GM23338 (cell line): Measurements from ENCODE around the gene CYB5B. TPM values are rescaled to one million over a fixed set of nuclear protein-coding genes. Genes with fewer than 3 reads are reported as not detected.

Experiments
- ATAC-seq: fragments of 200-7000 bp; cut with Tn5 transposase; 3 replicates; pipeline ENCODE4 v1.9.1; 2020
- DNase-seq: peaks from one replicate; pipeline ENCODE4 v3.0.0-alpha.2; 2015; ENCODE audit warnings: low spot score
- H2AFZ ChIP-seq: fragments of 200-600 bp; sonication (generic); 2 replicates; pipeline ENCODE4 v1.8.0; 2016; ENCODE audit warnings: antibody characterized with exemption, mild to moderate bottlenecking, moderate library complexity
- H3F3A ChIP-seq: fragments of 200-600 bp; sonication (generic); replicated peaks from 2 replicates; pipeline ENCODE4 v1.8.0; 2017; ENCODE audit warnings: antibody characterized with exemption, mixed run types, low read depth
- H3K27ac ChIP-seq: fragments of 200-600 bp; sonication (generic); 2 replicates; pipeline ENCODE4 v1.6.1; 2016; ENCODE audit warnings: low read depth
- H3K27me3 ChIP-seq: fragments of 200-600 bp; sonication (generic); 2 replicates; pipeline ENCODE4 v1.8.0; 2016; ENCODE audit warnings: mild to moderate bottlenecking, mixed run types, moderate library complexity; ENCODE audit not compliant: insufficient read depth
- H3K36me3 ChIP-seq: fragments of 200-600 bp; sonication (generic); 2 replicates; pipeline ENCODE4 v1.8.0; 2016; ENCODE audit warnings: mild to moderate bottlenecking; ENCODE audit not compliant: insufficient read depth
- H3K4me1 ChIP-seq: fragments of 200-600 bp; sonication (generic); 2 replicates; pipeline ENCODE4 v1.8.0; 2016; ENCODE audit warnings: mild to moderate bottlenecking, moderate library complexity; ENCODE audit not compliant: insufficient read depth
- H3K4me2 ChIP-seq: fragments of 200-600 bp; sonication (generic); 2 replicates; pipeline ENCODE4 v1.7.1; 2017; ENCODE audit warnings: mixed run types
- H3K4me3 ChIP-seq: fragments of 200-600 bp; sonication (generic); 2 replicates; pipeline ENCODE4 v1.6.1; 2016; ENCODE audit warnings: mixed run types
- H3K79me2 ChIP-seq: fragments of 200-600 bp; sonication (generic); replicated peaks from 2 replicates; pipeline ENCODE4 v1.8.0; 2017; ENCODE audit warnings: mild to moderate bottlenecking; ENCODE audit not compliant: insufficient read depth
- H3K9me2 ChIP-seq: fragments of 200-600 bp; sonication (generic); 2 replicates; pipeline ENCODE4 v1.8.0; 2017; ENCODE audit not compliant: insufficient read depth
- H4K20me1 ChIP-seq: fragments of 200-600 bp; sonication (generic); replicated peaks from 2 replicates; pipeline ENCODE4 v1.8.0; 2017; ENCODE audit warnings: mild to moderate bottlenecking; ENCODE audit not compliant: insufficient read depth
- H3K27ac Mint-ChIP-seq: 2 replicates; pipeline ENCODE4 v1.8.0; 2020; ENCODE audit warnings: inconsistent platforms, mild to moderate bottlenecking, moderate library complexity, mixed read lengths
- H3K27me3 Mint-ChIP-seq: 3 replicates; pipeline ENCODE4 v1.8.0; 2022; ENCODE audit warnings: low read depth, mild to moderate bottlenecking, moderate library complexity, mixed read lengths, inconsistent platforms; ENCODE audit not compliant: insufficient read depth, poor library complexity
- H3K36me3 Mint-ChIP-seq: 3 replicates; pipeline ENCODE4 v1.8.0; 2021; ENCODE audit warnings: low read depth, mild to moderate bottlenecking, inconsistent platforms, moderate library complexity, mixed read lengths
- H3K4me1 Mint-ChIP-seq: 3 replicates; pipeline ENCODE4 v1.8.0; 2020; ENCODE audit warnings: mild to moderate bottlenecking, inconsistent platforms, mixed read lengths
- H3K4me3 Mint-ChIP-seq: 3 replicates; pipeline ENCODE4 v1.8.0; 2021; ENCODE audit warnings: moderate library complexity, mild to moderate bottlenecking, inconsistent platforms, mixed read lengths
- H3K9me3 Mint-ChIP-seq: 3 replicates; pipeline ENCODE4 v1.8.0; 2020; ENCODE audit warnings: moderate library complexity, mild to moderate bottlenecking, inconsistent platforms, mixed read lengths
- CREB1 ChIP-seq: fragments of 250-450 bp; sonication (Bioruptor Pico); IDR thresholded peaks from 2 replicates; pipeline ENCODE4 v1.5.0; 2020; ENCODE audit warnings: low read depth, mild to moderate bottlenecking, moderate library complexity
- EZH2 ChIP-seq: fragments of 200-600 bp; sonication (generic); IDR thresholded peaks from one replicate; pipeline ENCODE4 v1.8.0; 2017; ENCODE audit warnings: antibody characterized with exemption, mild to moderate bottlenecking, low read depth; ENCODE audit not compliant: unreplicated experiment
- NANOG ChIP-seq: IDR thresholded peaks from 2 replicates; pipeline ENCODE4 v1.6.1; 2016; ENCODE audit warnings: antibody characterized with exemption, borderline replicate concordance
- POLR2AphosphoS5 ChIP-seq: IDR thresholded peaks from 2 replicates; pipeline ENCODE4 v1.6.1; 2016; ENCODE audit warnings: antibody characterized with exemption, low read depth
- STAT1 ChIP-seq: IDR thresholded peaks from one replicate; pipeline ENCODE4 v1.6.1; 2016; ENCODE audit warnings: antibody characterized with exemption; ENCODE audit not compliant: unreplicated experiment
- ZNF114 ChIP-seq: fragments of 250-450 bp; sonication (Bioruptor Pico); IDR thresholded peaks from 2 replicates; pipeline ENCODE4 v1.5.0; 2020; ENCODE audit warnings: mild to moderate bottlenecking, moderate library complexity
- ZNF462 ChIP-seq: fragments of 250-450 bp; sonication (Bioruptor Pico); IDR thresholded peaks from 2 replicates; pipeline ENCODE4 v1.5.0; 2020; ENCODE audit warnings: mild to moderate bottlenecking, moderate library complexity
- polyA plus RNA-seq: library from polyadenylated mRNA; unstranded; fragments of >200 nt; fragmentation: Nextera tagmentation; extraction: Ambion mirVana; gene quantifications from 2 replicates; pipeline ENCODE4 v1.2.1, GENCODE V29; 2016
- total RNA-seq: library from RNA; depleted of rRNA; stranded (reverse); fragments of >200 nt; shearing (Covaris generic); gene quantifications from 2 replicates; pipeline ENCODE4 v1.2.3, GENCODE V29; 2014
- TF ChIP-seq, protein P1 (sequence below), 2 experiments: fragments of 200-600 bp in 1 of 2; sonication (generic) in 1 of 2; conservative IDR thresholded peaks; 2 replicates each; pipeline versions ENCODE4 v1.5.1 to v1.6.1; 2016 to 2017; ENCODE audit warnings: antibody characterized with exemption in 2 of 2, low read depth in 2 of 2, mild to moderate bottlenecking in 2 of 2, moderate library complexity in 1 of 2
- TF ChIP-seq, protein P2 (sequence below): IDR thresholded peaks from one replicate; pipeline ENCODE4 v1.6.1; 2018; ENCODE audit warnings: antibody characterized with exemption; ENCODE audit not compliant: unreplicated experiment

CYB5B gene
- total and polyA plus RNA-seq, 2 experiments from 2014 or later: 72.0 to 110 TPM

GRCh38 chr16:69431948-69432468, 7.6 kb downstream of the CYB5B start (continued):
- TF ChIP-seq, protein P1, sequence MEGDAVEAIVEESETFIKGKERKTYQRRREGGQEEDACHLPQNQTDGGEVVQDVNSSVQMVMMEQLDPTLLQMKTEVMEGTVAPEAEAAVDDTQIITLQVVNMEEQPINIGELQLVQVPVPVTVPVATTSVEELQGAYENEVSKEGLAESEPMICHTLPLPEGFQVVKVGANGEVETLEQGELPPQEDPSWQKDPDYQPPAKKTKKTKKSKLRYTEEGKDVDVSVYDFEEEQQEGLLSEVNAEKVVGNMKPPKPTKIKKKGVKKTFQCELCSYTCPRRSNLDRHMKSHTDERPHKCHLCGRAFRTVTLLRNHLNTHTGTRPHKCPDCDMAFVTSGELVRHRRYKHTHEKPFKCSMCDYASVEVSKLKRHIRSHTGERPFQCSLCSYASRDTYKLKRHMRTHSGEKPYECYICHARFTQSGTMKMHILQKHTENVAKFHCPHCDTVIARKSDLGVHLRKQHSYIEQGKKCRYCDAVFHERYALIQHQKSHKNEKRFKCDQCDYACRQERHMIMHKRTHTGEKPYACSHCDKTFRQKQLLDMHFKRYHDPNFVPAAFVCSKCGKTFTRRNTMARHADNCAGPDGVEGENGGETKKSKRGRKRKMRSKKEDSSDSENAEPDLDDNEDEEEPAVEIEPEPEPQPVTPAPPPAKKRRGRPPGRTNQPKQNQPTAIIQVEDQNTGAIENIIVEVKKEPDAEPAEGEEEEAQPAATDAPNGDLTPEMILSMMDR (conservative IDR thresholded peaks at IDR 0.05; ENCODE audit: low read depth in 2 of 2): no peak
- no peak for TF ChIP-seq CREB1 (CRISPR knock-in tag)
- TF ChIP-seq NANOG: no peak
- no peak for TF ChIP-seq POLR2AphosphoS5

GRCh38 chr16:69434066-69434465, 9.6 kb downstream of the CYB5B start:
- Histone ChIP-seq H3K36me3 (peaks cover 23% of the 10 kb centered on the region; the same call in 1 of the 2 replicates), H3K9me2 (no peaks in the 10 kb centered on the region), H3F3A (no peaks in the 10 kb centered on the region; the same call in 1 of the 2 replicates), H2AFZ (no peak overlapping the region), H3K79me2 (peaks cover 100% of the 10 kb centered on the region), H3K4me1 (no peaks in the 10 kb centered on the region), H3K4me2 (no peak overlapping the region), H3K27me3 (no peaks in the 10 kb centered on the region), H4K20me1 (peaks cover 25% of the 10 kb centered on the region), H3K4me3 (no peak overlapping the region), H3K27ac (no peak overlapping the region)
- H3K4me1 Mint-ChIP-seq: no peaks in the 10 kb centered on the region; the same call in 2 of the 3 replicates
- peaks cover 2% of the 10 kb centered on the region for H3K27me3 Mint-ChIP-seq
- H3K36me3 Mint-ChIP-seq: peaks cover 27% of the 10 kb centered on the region
- H3K27ac Mint-ChIP-seq: no peak overlapping the region
- H3K9me3 Mint-ChIP-seq: 0 out of 3 replicates have a peak, but pooled peaks cover under 1% of the 10 kb centered on the region
- ATAC-seq (no peak), DNase-seq (no peak)
- TF ChIP-seq CREB1 (CRISPR knock-in tag) (no peak), ZNF462 (CRISPR knock-in tag) (no peak), NANOG (no peak), STAT1 (no peak), EZH2 (no peak), ZNF114 (CRISPR knock-in tag) (no peak)
- TF ChIP-seq, protein P1 (conservative IDR thresholded peaks at IDR 0.05; ENCODE audit: low read depth in 2 of 2): no peak
- TF ChIP-seq, protein P2, sequence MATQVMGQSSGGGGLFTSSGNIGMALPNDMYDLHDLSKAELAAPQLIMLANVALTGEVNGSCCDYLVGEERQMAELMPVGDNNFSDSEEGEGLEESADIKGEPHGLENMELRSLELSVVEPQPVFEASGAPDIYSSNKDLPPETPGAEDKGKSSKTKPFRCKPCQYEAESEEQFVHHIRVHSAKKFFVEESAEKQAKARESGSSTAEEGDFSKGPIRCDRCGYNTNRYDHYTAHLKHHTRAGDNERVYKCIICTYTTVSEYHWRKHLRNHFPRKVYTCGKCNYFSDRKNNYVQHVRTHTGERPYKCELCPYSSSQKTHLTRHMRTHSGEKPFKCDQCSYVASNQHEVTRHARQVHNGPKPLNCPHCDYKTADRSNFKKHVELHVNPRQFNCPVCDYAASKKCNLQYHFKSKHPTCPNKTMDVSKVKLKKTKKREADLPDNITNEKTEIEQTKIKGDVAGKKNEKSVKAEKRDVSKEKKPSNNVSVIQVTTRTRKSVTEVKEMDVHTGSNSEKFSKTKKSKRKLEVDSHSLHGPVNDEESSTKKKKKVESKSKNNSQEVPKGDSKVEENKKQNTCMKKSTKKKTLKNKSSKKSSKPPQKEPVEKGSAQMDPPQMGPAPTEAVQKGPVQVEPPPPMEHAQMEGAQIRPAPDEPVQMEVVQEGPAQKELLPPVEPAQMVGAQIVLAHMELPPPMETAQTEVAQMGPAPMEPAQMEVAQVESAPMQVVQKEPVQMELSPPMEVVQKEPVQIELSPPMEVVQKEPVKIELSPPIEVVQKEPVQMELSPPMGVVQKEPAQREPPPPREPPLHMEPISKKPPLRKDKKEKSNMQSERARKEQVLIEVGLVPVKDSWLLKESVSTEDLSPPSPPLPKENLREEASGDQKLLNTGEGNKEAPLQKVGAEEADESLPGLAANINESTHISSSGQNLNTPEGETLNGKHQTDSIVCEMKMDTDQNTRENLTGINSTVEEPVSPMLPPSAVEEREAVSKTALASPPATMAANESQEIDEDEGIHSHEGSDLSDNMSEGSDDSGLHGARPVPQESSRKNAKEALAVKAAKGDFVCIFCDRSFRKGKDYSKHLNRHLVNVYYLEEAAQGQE: no peak
- no peak overlapping the region for H3K4me3 Mint-ChIP-seq
